Measurements from ENCODE around the gene DCDC1. TPM values are rescaled to one million over a fixed set of nuclear protein-coding genes. Genes with fewer than 3 reads are reported as not detected.
A peak's percentile ranks its signal among the peaks of the same experiment; 100 is the strongest.

The DCDC1 gene
- polyA plus RNA-seq, 3 donors = 0.03 TPM; not detected in 2

DNA sequence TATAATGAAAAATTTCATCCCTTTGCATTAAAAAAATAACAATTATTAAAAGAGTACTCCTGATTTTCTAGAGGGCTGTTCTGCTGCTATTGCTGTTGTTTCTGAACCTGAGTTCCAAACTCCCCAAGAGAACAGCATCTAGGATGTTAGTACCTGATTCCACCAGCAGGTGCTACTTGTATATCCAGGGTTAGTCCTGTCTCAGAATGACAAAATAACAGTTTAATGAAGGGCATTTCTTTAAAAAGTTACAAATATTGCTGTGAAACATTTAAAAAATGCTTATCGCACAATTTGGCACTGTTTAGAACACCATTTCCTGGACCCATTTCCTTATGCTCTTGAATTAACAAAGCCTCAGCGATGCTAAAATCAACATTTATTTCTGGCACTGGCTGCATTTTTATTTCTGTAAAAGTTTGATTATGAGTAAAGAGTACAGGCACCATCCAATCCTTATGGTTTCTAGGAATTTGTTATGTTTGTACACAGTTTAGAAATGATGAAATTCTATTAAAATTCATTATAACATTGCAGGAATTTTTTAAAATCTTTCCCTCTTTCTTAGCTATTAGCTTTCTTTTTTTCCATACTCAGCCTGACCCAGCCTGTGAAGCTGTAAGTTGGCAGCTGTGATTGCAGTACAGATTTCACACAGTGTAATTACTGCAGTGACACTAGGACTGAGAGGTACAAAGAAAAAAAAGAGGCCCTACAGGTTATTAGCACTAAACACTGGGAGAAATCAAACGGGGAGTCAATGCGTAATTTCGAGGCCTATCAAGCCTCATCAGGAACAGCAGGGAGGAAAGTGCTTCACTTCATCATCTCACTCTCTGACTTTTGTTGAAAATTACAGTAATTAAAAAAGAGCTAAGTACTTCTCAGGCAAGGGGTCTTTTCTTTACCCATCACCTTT lies 208.8 kb downstream of the DCDC1 start:
- Histone ChIP-seq H3K27ac (ENCODE audit: low read depth in 1 of 2, low read length in 2 of 2) (no peak overlapping the region), H3K9me3 (replicated peaks in 1 of 2; ENCODE audit: control insufficient read depth in 1 of 2, insufficient read depth in 1 of 2, low read length in 2 of 2) (no peaks in the 10 kb centered on the region), H4K20me1 (ENCODE audit: insufficient read depth, low read length) (no peaks in the 10 kb centered on the region), H3K79me2 (ENCODE audit: insufficient read depth, low read length) (no peaks in the 10 kb centered on the region), H3K27me3 (ENCODE audit: control insufficient read depth in 2 of 2, insufficient read depth in 2 of 2, low read length in 2 of 2) (no peaks in the 10 kb centered on the region), H3K4me3 (replicated peaks in 1 of 3; ENCODE audit: low read depth in 2 of 3, low read length in 3 of 3) (no peak overlapping the region), H2AFZ (ENCODE audit: insufficient read depth, low read depth, low read length, poor library complexity, severe bottlenecking) (no peak overlapping the region), H3K9ac (ENCODE audit: insufficient read depth, low read length, poor library complexity, severe bottlenecking) (no peak overlapping the region), H3K36me3 (replicated peaks in 1 of 2; ENCODE audit: control insufficient read depth in 1 of 2, insufficient read depth in 2 of 2, low read length in 2 of 2) (no peaks in the 10 kb centered on the region), H3K4me1 (ENCODE audit: control insufficient read depth in 1 of 2, insufficient read depth in 2 of 2, low read length in 2 of 2) (no peaks in the 10 kb centered on the region), H3K4me2 (replicated peaks; ENCODE audit: extremely low read depth, low read length, poor library complexity, severe bottlenecking) (no peak overlapping the region)
- intact Hi-C loops (cut with micrococcal nuclease) = no loop called here
- Mint-ChIP-seq H3K36me3 (no peaks in the 10 kb centered on the region), H3K4me3 (no peak overlapping the region), H3K9me3 (peaks cover 0 to 2% (median 0%) of the 10 kb centered on the region in 7 donors), H3K4me1 (no peaks in the 10 kb centered on the region), H3K27ac (no peak overlapping the region), H3K27me3 (ENCODE audit: low read depth in 3 of 3) (peaks cover 0 to 1% (median 0%) of the 10 kb centered on the region in 3 donors)
- peak; percentile 17 for TF ChIP-seq CTCF (IDR thresholded peaks at IDR 0.05)
- no peak for DNase-seq
- 33% methylated on average over 1 of the region's 5 CpGs for WGBS (ENCODE audit: insufficient coverage)

DNA sequence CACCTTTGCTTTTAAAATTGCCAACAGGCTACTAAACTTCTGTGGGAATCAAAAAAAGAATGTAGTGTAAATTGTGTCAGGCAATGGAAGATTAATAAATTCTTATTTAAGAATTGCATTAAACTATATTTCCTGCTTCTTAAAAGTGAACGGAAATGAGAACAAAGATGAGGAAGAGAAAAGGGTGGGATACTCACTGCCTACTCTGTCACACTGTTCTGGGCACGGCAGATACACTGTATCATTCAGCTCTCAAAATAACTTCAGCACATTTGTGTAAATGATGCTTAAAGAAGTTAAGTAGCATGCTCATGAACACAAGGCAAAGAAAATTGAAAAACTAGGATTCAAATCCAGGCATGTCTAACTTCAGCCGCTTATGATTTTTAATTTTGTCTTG lies 218.7 kb downstream of the DCDC1 start:
- WGBS (ENCODE audit: insufficient coverage) = no CpG with 5 or more reads among the region's 3 CpGs
- H3K9ac ChIP-seq (ENCODE audit: insufficient read depth, low read length, poor library complexity, severe bottlenecking) = no peak overlapping the region
- Mint-ChIP-seq H3K9me3 (peaks cover 0 to 8% (median 5%) of the 10 kb centered on the region in 7 donors), H3K27ac (no peak overlapping the region), H3K4me3 (no peak overlapping the region), H3K36me3 (no peaks in the 10 kb centered on the region), H3K27me3 (ENCODE audit: low read depth in 3 of 3) (no peaks in the 10 kb centered on the region), H3K4me1 (no peaks in the 10 kb centered on the region)
- no peak overlapping the region for H3K27ac ChIP-seq (ENCODE audit: low read depth in 1 of 2, low read length in 2 of 2)
- no peak for DNase-seq
- H3K4me2 ChIP-seq (replicated peaks; ENCODE audit: extremely low read depth, low read length, poor library complexity, severe bottlenecking) = no peak overlapping the region
- no peaks in the 10 kb centered on the region for H3K27me3 ChIP-seq (ENCODE audit: control insufficient read depth in 2 of 2, insufficient read depth in 2 of 2, low read length in 2 of 2)
- no peak for TF ChIP-seq CTCF (IDR thresholded peaks at IDR 0.05)
- no peak overlapping the region for H2AFZ ChIP-seq (ENCODE audit: insufficient read depth, low read depth, low read length, poor library complexity, severe bottlenecking)
- H4K20me1 ChIP-seq (ENCODE audit: insufficient read depth, low read length) = no peaks in the 10 kb centered on the region
- intact Hi-C loops (cut with micrococcal nuclease) = no loop called here
- no peaks in the 10 kb centered on the region for H3K79me2 ChIP-seq (ENCODE audit: insufficient read depth, low read length)
- no peaks in the 10 kb centered on the region for H3K4me1 ChIP-seq (ENCODE audit: control insufficient read depth in 1 of 2, insufficient read depth in 2 of 2, low read length in 2 of 2)
- H3K4me3 ChIP-seq (replicated peaks in 1 of 3; ENCODE audit: low read depth in 2 of 3, low read length in 3 of 3) = no peak overlapping the region
- peaks cover 0 to 5% of the 10 kb centered on the region in 2 donors for H3K9me3 ChIP-seq (replicated peaks in 1 of 2; ENCODE audit: control insufficient read depth in 1 of 2, insufficient read depth in 1 of 2, low read length in 2 of 2)
- H3K36me3 ChIP-seq (replicated peaks in 1 of 2; ENCODE audit: control insufficient read depth in 1 of 2, insufficient read depth in 2 of 2, low read length in 2 of 2) = no peaks in the 10 kb centered on the region

All from CD14-positive monocyte (primary cell).